ENCODE data around the gene SENP2. TPM values are rescaled to one million over a fixed set of nuclear protein-coding genes. Genes with fewer than 3 reads are reported as not detected.
A peak's percentile ranks its signal among the peaks of the same experiment; 100 is the strongest.

SENP2 gene
- total and polyA plus RNA-seq, 2 of the 13 experiments (the other 11 are each of a cell fraction or from before 2014, with no cell fraction given): 7.7 to 46.2 TPM

GRCh38 chr3:185585859-185586685, at the start of gene SENP2 (continued):
- TF ChIP-seq HMGXB3 (CRISPR knock-in tag; IDR thresholded peaks at IDR 0.05; ENCODE audit: borderline replicate concordance) (peak; percentile 39; the same call in 1 of the 2 replicates), POLR2AphosphoS5 (IDR thresholded peaks at IDR 0.05; ENCODE audit: low read depth, low read length) (peak; percentile 67), TRAFD1 (CRISPR knock-in tag; IDR thresholded peaks at IDR 0.05; ENCODE audit: borderline replicate concordance) (no peak), ZNF317 (CRISPR knock-in tag; IDR thresholded peaks at IDR 0.05) (no peak), ERF (CRISPR knock-in tag; IDR thresholded peaks at IDR 0.05) (peak; percentile 39), ZNF749 (CRISPR knock-in tag; IDR thresholded peaks at IDR 0.05; ENCODE audit: borderline replicate concordance) (peak; percentile 58; the same call in 1 of the 2 replicates), ZNF235 (CRISPR knock-in tag; IDR thresholded peaks at IDR 0.05; ENCODE audit: borderline replicate concordance) (no peak), TBP (CRISPR knock-in tag; IDR thresholded peaks at IDR 0.05) (no peak), STAT5B (CRISPR knock-in tag; IDR thresholded peaks at IDR 0.05) (no peak), ZBTB3 (CRISPR knock-in tag; IDR thresholded peaks at IDR 0.05; ENCODE audit: borderline replicate concordance, low read depth) (no peak), RFX1 (IDR thresholded peaks at IDR 0.05) (peak; percentile 64), SNAPC2 (CRISPR knock-in tag; IDR thresholded peaks at IDR 0.05) (no peak), ZNF703 (CRISPR knock-in tag; IDR thresholded peaks at IDR 0.05; ENCODE audit: borderline replicate concordance) (no peak), ZNF547 (CRISPR knock-in tag; IDR thresholded peaks at IDR 0.05) (no peak), MED8 (CRISPR knock-in tag; IDR thresholded peaks at IDR 0.05; ENCODE audit: insufficient replicate concordance) (no peak), ATF3 (CRISPR knock-in tag; IDR thresholded peaks at IDR 0.05) (0 out of 2 replicates have a peak, but pooled peaks have one; percentile 13), HNF4G (IDR thresholded peaks at IDR 0.05; ENCODE audit: borderline replicate concordance, low read depth, low read length) (no peak), HNF4G (CRISPR knock-in tag; IDR thresholded peaks at IDR 0.05; ENCODE audit: borderline replicate concordance, low read depth) (no peak), KLF11 (CRISPR knock-in tag; IDR thresholded peaks at IDR 0.05) (peak; percentile 79; the same call in 1 of the 2 replicates), ZNF740 (CRISPR knock-in tag; IDR thresholded peaks at IDR 0.05) (no peak), KLF12 (CRISPR knock-in tag; IDR thresholded peaks at IDR 0.05; ENCODE audit: borderline replicate concordance) (0 out of 2 replicates have a peak, but pooled peaks have one; percentile 77), TCF7 (IDR thresholded peaks at IDR 0.05; ENCODE audit: low read depth) (no peak), MYNN (CRISPR knock-in tag; IDR thresholded peaks at IDR 0.05; ENCODE audit: low read depth) (no peak), SIN3A (IDR thresholded peaks at IDR 0.05; ENCODE audit: borderline replicate concordance, low read depth, low read length) (peak; percentile 96)

Measured in HepG2 (cell line).